WTC11 (cell line): ENCODE data around the gene TSPAN18. TPM values are rescaled to one million over a fixed set of nuclear protein-coding genes. Genes with fewer than 3 reads are reported as not detected.

ENCODE experiments used
- ATAC-seq: fragments of 200-7000 bp; cut with Tn5 transposase; 2 replicates; pipeline ENCODE4 v1.10.0; 2021; ENCODE audit warnings: mild to moderate bottlenecking, moderate library complexity
- CTCF ChIA-PET: fragments of 300-600 bp; sonication (Branson Sonifier 250); formaldehyde crosslinking; loops from one replicate; lab custom pipeline; 2021; ENCODE audit warnings: antibody characterized with exemption; lab: Charles Lee
- POLR2A ChIA-PET: fragments of 350-600 bp; sonication (Branson Sonifier 250); formaldehyde crosslinking; loops from one replicate; lab custom pipeline; 2021; ENCODE audit warnings: antibody characterized with exemption; lab: Charles Lee
- DNase-seq: peaks from one replicate; pipeline ENCODE4 v3.0.0; 2021; ENCODE audit warnings: low spot score
- H3K27ac Mint-ChIP-seq: 2 replicates; pipeline ENCODE4 v1.8.0; 2021; ENCODE audit warnings: mixed read lengths
- H3K27me3 Mint-ChIP-seq: 2 replicates; pipeline ENCODE4 v1.8.0; 2021; ENCODE audit warnings: low read depth, mild to moderate bottlenecking, moderate library complexity, mixed read lengths
- H3K36me3 Mint-ChIP-seq: 2 replicates; pipeline ENCODE4 v1.8.0; 2021; ENCODE audit warnings: mixed read lengths
- H3K4me1 Mint-ChIP-seq: 2 replicates; pipeline ENCODE4 v1.8.0; 2022; ENCODE audit warnings: mixed read lengths
- H3K4me3 Mint-ChIP-seq: 2 replicates; pipeline ENCODE4 v1.8.0; 2021; ENCODE audit warnings: mild to moderate bottlenecking, moderate library complexity, mixed read lengths
- H3K9me3 Mint-ChIP-seq: 2 replicates; pipeline ENCODE4 v1.8.0; 2021; ENCODE audit warnings: mixed read lengths
- CBFB ChIP-seq: sonication (generic); formaldehyde crosslinking; IDR thresholded peaks from 2 replicates; pipeline ENCODE4 v1.8.1; 2022; ENCODE audit warnings: mild to moderate bottlenecking, low read depth, missing genetic modification reagents
- E2F4 ChIP-seq: sonication (generic); formaldehyde crosslinking; IDR thresholded peaks from 2 replicates; pipeline ENCODE4 v1.8.1; 2022; ENCODE audit warnings: low read depth, mild to moderate bottlenecking, moderate library complexity, missing genetic modification reagents, borderline replicate concordance
- FOXJ3 ChIP-seq: sonication (generic); formaldehyde crosslinking; IDR thresholded peaks from 2 replicates; pipeline ENCODE4 v1.9.0; 2021; ENCODE audit warnings: missing genetic modification reagents, mild to moderate bottlenecking, borderline replicate concordance
- MXD4 ChIP-seq: fragments of 250-450 bp; sonication (Bioruptor Pico); IDR thresholded peaks from 2 replicates; pipeline ENCODE4 v1.8.0; 2021; ENCODE audit warnings: mild to moderate bottlenecking, moderate library complexity, borderline replicate concordance
- MYBL2 ChIP-seq: sonication (generic); formaldehyde crosslinking; IDR thresholded peaks from 2 replicates; pipeline ENCODE4 v1.8.1; 2023; ENCODE audit warnings: mild to moderate bottlenecking, moderate library complexity, missing genetic modification reagents
- NFATC4 ChIP-seq: fragments of 250-450 bp; sonication (Bioruptor Pico); IDR thresholded peaks from 2 replicates; pipeline ENCODE4 v1.9.0; 2021; ENCODE audit warnings: mild to moderate bottlenecking
- NFE2L1 ChIP-seq: sonication (generic); formaldehyde crosslinking; IDR thresholded peaks from 2 replicates; pipeline ENCODE4 v1.8.1; 2023; ENCODE audit warnings: missing genetic modification reagents
- RORB ChIP-seq: fragments of 250-450 bp; sonication (Bioruptor Pico); IDR thresholded peaks from 2 replicates; pipeline ENCODE4 v1.9.0; 2021; ENCODE audit warnings: mild to moderate bottlenecking
- SMAD4 ChIP-seq: sonication (generic); formaldehyde crosslinking; IDR thresholded peaks from 2 replicates; pipeline ENCODE4 v1.8.0; 2022; ENCODE audit warnings: mild to moderate bottlenecking, missing genetic modification reagents
- TCF7 ChIP-seq: sonication (generic); formaldehyde crosslinking; IDR thresholded peaks from 2 replicates; pipeline ENCODE4 v1.8.0; 2022; ENCODE audit warnings: mild to moderate bottlenecking, low read depth, missing genetic modification reagents, moderate library complexity
- ZNF512 ChIP-seq: sonication (generic); formaldehyde crosslinking; IDR thresholded peaks from 2 replicates; pipeline ENCODE4 v1.8.1; 2022; ENCODE audit warnings: missing genetic modification reagents, borderline replicate concordance
- ZNF671 ChIP-seq: fragments of 250-450 bp; sonication (Bioruptor Pico); IDR thresholded peaks from 2 replicates; pipeline ENCODE4 v1.8.0; 2021; ENCODE audit warnings: mild to moderate bottlenecking
- total RNA-seq: library from RNA; stranded (reverse); gene quantifications from 3 replicates; pipeline ENCODE4 v1.2.3, GENCODE V29; 2021
- TF ChIP-seq, protein P1 (sequence below): sonication (generic); formaldehyde crosslinking; IDR thresholded peaks from 2 replicates; pipeline ENCODE4 v1.8.0; 2022; ENCODE audit warnings: mild to moderate bottlenecking, missing genetic modification reagents
- TF ChIP-seq, protein P2 (sequence below): sonication (generic); formaldehyde crosslinking; IDR thresholded peaks from 2 replicates; pipeline ENCODE4 v1.8.1; 2023; ENCODE audit warnings: mild to moderate bottlenecking, missing genetic modification reagents, moderate library complexity
- TF ChIP-seq, protein P3 (sequence below): sonication (generic); formaldehyde crosslinking; IDR thresholded peaks from 2 replicates; pipeline ENCODE4 v1.8.0; 2023; ENCODE audit warnings: missing genetic modification reagents, mild to moderate bottlenecking, borderline replicate concordance
- TF ChIP-seq, protein P4 (sequence below): sonication (generic); formaldehyde crosslinking; IDR thresholded peaks from 2 replicates; pipeline ENCODE4 v1.8.0; 2022; ENCODE audit warnings: mild to moderate bottlenecking, missing genetic modification reagents

The TSPAN18 gene
- total RNA-seq, 1 experiment from 2014 or later: 44.7 TPM

GRCh38 chr11:44872556-44872955, 145.8 kb downstream of the TSPAN18 start:
- H3K36me3 Mint-ChIP-seq: no peaks in the 10 kb centered on the region
- H3K4me3 Mint-ChIP-seq: no peak overlapping the region
- POLR2A ChIA-PET: no interaction called here
- CTCF ChIA-PET: no interaction called here
- H3K9me3 Mint-ChIP-seq: no peaks in the 10 kb centered on the region
- TF ChIP-seq, protein P1, sequence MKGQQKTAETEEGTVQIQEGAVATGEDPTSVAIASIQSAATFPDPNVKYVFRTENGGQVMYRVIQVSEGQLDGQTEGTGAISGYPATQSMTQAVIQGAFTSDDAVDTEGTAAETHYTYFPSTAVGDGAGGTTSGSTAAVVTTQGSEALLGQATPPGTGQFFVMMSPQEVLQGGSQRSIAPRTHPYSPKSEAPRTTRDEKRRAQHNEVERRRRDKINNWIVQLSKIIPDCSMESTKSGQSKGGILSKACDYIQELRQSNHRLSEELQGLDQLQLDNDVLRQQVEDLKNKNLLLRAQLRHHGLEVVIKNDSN (CRISPR knock-in tag): no peak
- TF ChIP-seq, protein P2, sequence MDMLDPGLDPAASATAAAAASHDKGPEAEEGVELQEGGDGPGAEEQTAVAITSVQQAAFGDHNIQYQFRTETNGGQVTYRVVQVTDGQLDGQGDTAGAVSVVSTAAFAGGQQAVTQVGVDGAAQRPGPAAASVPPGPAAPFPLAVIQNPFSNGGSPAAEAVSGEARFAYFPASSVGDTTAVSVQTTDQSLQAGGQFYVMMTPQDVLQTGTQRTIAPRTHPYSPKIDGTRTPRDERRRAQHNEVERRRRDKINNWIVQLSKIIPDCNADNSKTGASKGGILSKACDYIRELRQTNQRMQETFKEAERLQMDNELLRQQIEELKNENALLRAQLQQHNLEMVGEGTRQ (CRISPR knock-in tag): no peak
- TF ChIP-seq MYBL2 (CRISPR knock-in tag): no peak
- TF ChIP-seq ZNF671 (CRISPR knock-in tag): no peak
- TF ChIP-seq NFATC4 (CRISPR knock-in tag): no peak
- DNase-seq: no peak
- no peak for ATAC-seq
- H3K4me1 Mint-ChIP-seq: peaks cover 9% of the 10 kb centered on the region
- H3K27ac Mint-ChIP-seq: no peak overlapping the region
- H3K27me3 Mint-ChIP-seq: peaks cover 2% of the 10 kb centered on the region; the same call in 1 of the 2 replicates

GRCh38 chr11:44873537-44873936, 146.8 kb downstream of the TSPAN18 start:
- H3K27ac Mint-ChIP-seq: no peak overlapping the region

DNA sequence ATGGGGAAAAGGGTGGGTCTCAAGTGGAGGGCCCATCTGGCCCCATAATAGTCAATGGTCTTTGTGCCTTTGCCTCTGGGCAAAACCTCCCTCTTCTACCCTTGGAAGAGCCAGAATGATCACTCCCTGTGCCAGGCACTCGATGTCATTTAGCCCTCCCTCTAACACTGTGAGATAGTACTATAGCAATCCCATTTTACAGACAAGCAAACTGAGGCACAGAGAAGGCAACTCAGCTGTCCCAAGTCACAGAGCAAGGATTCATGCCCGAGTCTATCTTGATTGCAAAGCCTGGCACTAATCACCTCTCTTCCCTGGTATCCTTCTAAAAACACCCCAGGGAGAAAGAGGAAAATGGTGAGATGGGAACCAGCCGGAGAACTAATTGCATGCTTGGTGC, 147.5 kb downstream of the TSPAN18 start:
- Mint-ChIP-seq H3K36me3 (no peaks in the 10 kb centered on the region), H3K4me3 (no peak overlapping the region), H3K4me1 (peaks cover 3% of the 10 kb centered on the region; the same call in 1 of the 2 replicates), H3K9me3 (no peaks in the 10 kb centered on the region), H3K27ac (no peak overlapping the region), H3K27me3 (no peaks in the 10 kb centered on the region)
- CTCF ChIA-PET: interaction anchor here (0.9 to 3.6 kb wide), 4 partner anchors 50 to 231 kb away, joined by 3 to 16 read pairs (median 3); no protein-coding TSS in a partner anchor
- POLR2A ChIA-PET: no interaction called here
- TF ChIP-seq SMAD4 (CRISPR knock-in tag) (no peak), ZNF512 (no peak), TCF7 (CRISPR knock-in tag) (no peak), RORB (CRISPR knock-in tag) (no peak), CBFB (CRISPR knock-in tag) (no peak)
- DNase-seq: no peak
- ATAC-seq: no peak

More at GRCh38 chr11:44873537-44873936, 146.8 kb downstream of the TSPAN18 start:
- Mint-ChIP-seq H3K27me3 (no peaks in the 10 kb centered on the region), H3K36me3 (no peaks in the 10 kb centered on the region)
- TF ChIP-seq, protein P2 (CRISPR knock-in tag): no peak
- no peak for TF ChIP-seq MXD4 (CRISPR knock-in tag)
- no peak for TF ChIP-seq FOXJ3 (CRISPR knock-in tag)
- TF ChIP-seq, all 79 proteins: peak for 0
- POLR2A ChIA-PET: no interaction called here
- H3K4me1 Mint-ChIP-seq: peaks cover 4% of the 10 kb centered on the region
- no peaks in the 10 kb centered on the region for H3K9me3 Mint-ChIP-seq
- DNase-seq (no peak), ATAC-seq (no peak; the same call in 1 of the 2 replicates)
- no peak overlapping the region for H3K4me3 Mint-ChIP-seq
- CTCF ChIA-PET: interaction anchor here (1.0 to 1.4 kb wide), 3 partner anchors 8 to 97 kb away, joined by 3 read pairs; no protein-coding TSS in a partner anchor

DNA sequence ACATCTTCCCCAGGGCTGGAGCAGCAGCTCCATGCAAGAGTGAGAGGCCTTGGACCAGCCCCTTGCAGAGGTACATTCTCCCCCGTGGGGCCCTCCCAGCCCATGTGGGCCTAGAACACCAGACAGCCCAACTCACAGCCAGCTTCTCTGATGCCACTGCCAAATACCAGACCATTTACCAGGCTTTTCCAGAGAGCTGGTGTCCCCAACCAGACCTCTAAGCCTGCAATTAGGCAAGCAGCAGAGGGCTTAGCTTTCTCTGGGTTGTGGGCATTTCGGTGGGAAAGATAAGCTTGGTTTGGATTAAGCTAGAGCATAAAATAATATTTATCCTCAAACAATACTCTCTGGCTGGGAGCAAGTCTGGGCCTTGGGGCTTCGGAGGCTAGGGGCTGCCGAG, 148.3 kb downstream of the TSPAN18 start:
- Mint-ChIP-seq H3K9me3 (no peaks in the 10 kb centered on the region), H3K27me3 (no peaks in the 10 kb centered on the region), H3K4me1 (peaks cover 3% of the 10 kb centered on the region; the same call in 1 of the 2 replicates), H3K4me3 (no peak overlapping the region), H3K36me3 (no peaks in the 10 kb centered on the region), H3K27ac (no peak overlapping the region)
- no peak for ATAC-seq
- DNase-seq: no peak
- ChIA-PET POLR2A (interaction anchor here (0.9 kb wide), 1 partner anchor 12 kb away, joined by 3 read pairs; no protein-coding TSS in a partner anchor), CTCF (interaction anchor here (0.9 to 3.6 kb wide), 8 partner anchors 13 to 447 kb away, joined by 3 to 16 read pairs (median 4); no protein-coding TSS in a partner anchor)
- TF ChIP-seq NFE2L1 (no peak), E2F4 (no peak), ZNF671 (CRISPR knock-in tag) (no peak)
- TF ChIP-seq, protein P3, sequence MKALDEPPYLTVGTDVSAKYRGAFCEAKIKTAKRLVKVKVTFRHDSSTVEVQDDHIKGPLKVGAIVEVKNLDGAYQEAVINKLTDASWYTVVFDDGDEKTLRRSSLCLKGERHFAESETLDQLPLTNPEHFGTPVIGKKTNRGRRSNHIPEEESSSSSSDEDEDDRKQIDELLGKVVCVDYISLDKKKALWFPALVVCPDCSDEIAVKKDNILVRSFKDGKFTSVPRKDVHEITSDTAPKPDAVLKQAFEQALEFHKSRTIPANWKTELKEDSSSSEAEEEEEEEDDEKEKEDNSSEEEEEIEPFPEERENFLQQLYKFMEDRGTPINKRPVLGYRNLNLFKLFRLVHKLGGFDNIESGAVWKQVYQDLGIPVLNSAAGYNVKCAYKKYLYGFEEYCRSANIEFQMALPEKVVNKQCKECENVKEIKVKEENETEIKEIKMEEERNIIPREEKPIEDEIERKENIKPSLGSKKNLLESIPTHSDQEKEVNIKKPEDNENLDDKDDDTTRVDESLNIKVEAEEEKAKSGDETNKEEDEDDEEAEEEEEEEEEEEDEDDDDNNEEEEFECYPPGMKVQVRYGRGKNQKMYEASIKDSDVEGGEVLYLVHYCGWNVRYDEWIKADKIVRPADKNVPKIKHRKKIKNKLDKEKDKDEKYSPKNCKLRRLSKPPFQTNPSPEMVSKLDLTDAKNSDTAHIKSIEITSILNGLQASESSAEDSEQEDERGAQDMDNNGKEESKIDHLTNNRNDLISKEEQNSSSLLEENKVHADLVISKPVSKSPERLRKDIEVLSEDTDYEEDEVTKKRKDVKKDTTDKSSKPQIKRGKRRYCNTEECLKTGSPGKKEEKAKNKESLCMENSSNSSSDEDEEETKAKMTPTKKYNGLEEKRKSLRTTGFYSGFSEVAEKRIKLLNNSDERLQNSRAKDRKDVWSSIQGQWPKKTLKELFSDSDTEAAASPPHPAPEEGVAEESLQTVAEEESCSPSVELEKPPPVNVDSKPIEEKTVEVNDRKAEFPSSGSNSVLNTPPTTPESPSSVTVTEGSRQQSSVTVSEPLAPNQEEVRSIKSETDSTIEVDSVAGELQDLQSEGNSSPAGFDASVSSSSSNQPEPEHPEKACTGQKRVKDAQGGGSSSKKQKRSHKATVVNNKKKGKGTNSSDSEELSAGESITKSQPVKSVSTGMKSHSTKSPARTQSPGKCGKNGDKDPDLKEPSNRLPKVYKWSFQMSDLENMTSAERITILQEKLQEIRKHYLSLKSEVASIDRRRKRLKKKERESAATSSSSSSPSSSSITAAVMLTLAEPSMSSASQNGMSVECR (CRISPR knock-in tag): no peak
- TF ChIP-seq, protein P4, sequence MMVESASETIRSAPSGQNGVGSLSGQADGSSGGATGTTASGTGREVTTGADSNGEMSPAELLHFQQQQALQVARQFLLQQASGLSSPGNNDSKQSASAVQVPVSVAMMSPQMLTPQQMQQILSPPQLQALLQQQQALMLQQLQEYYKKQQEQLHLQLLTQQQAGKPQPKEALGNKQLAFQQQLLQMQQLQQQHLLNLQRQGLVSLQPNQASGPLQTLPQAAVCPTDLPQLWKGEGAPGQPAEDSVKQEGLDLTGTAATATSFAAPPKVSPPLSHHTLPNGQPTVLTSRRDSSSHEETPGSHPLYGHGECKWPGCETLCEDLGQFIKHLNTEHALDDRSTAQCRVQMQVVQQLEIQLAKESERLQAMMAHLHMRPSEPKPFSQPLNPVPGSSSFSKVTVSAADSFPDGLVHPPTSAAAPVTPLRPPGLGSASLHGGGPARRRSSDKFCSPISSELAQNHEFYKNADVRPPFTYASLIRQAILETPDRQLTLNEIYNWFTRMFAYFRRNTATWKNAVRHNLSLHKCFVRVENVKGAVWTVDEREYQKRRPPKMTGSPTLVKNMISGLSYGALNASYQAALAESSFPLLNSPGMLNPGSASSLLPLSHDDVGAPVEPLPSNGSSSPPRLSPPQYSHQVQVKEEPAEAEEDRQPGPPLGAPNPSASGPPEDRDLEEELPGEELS (CRISPR knock-in tag): no peak
